Activated naive CD8-positive, alpha-beta T cell treated with anti-CD3 and anti-CD28 coated beads, Interleukin-2, amount 10 ng/mL, durations not matched to agents 7 days and 5 days (primary cell): ENCODE measurements around the gene SNX14. TPM values are rescaled to one million over a fixed set of nuclear protein-coding genes. Genes with fewer than 3 reads are reported as not detected.
A peak's percentile ranks its signal among the peaks of the same experiment; 100 is the strongest.
"Not testable (repeated sequence)": the region's sequence is repeated elsewhere in the genome, so short reads cannot be mapped to it uniquely, and the experiment has no call there.

Experiments
- ATAC-seq: fragments of 150-1000 bp; cut with Tn5 transposase; one replicate; pipeline ENCODE4 v1.10.0; 2021; ENCODE audit warnings: low read depth, moderate library complexity
- POLR2A ChIA-PET: fragments of 350-600 bp; sonication (Branson Sonifier 250); formaldehyde crosslinking; loops from one replicate; lab custom pipeline; 2021; ENCODE audit warnings: antibody characterized with exemption; lab: Charles Lee
- DNase-seq: peaks from one replicate; pipeline ENCODE4 v3.0.0; 2021
- H3K27ac Mint-ChIP-seq: one replicate; pipeline ENCODE4 v1.8.0; 2022; ENCODE audit warnings: mild to moderate bottlenecking, mixed read lengths
- H3K27me3 Mint-ChIP-seq: one replicate; pipeline ENCODE4 v1.8.0; 2022; ENCODE audit warnings: mild to moderate bottlenecking, moderate library complexity, mixed read lengths
- H3K36me3 Mint-ChIP-seq: one replicate; pipeline ENCODE4 v1.8.0; 2021; ENCODE audit warnings: mild to moderate bottlenecking, mixed read lengths
- H3K4me1 Mint-ChIP-seq: one replicate; pipeline ENCODE4 v1.8.0; 2021; ENCODE audit warnings: mixed read lengths
- H3K4me3 Mint-ChIP-seq: one replicate; pipeline ENCODE4 v1.8.0; 2022; ENCODE audit warnings: mild to moderate bottlenecking, moderate library complexity, mixed read lengths
- H3K9me3 Mint-ChIP-seq: one replicate; pipeline ENCODE4 v1.8.0; 2021; ENCODE audit warnings: mixed read lengths
- total RNA-seq, 2 experiments: library from RNA; stranded (reverse); gene quantifications; one replicate each; pipeline ENCODE4 v1.2.3, GENCODE V29; 2021

The SNX14 gene, protein sequence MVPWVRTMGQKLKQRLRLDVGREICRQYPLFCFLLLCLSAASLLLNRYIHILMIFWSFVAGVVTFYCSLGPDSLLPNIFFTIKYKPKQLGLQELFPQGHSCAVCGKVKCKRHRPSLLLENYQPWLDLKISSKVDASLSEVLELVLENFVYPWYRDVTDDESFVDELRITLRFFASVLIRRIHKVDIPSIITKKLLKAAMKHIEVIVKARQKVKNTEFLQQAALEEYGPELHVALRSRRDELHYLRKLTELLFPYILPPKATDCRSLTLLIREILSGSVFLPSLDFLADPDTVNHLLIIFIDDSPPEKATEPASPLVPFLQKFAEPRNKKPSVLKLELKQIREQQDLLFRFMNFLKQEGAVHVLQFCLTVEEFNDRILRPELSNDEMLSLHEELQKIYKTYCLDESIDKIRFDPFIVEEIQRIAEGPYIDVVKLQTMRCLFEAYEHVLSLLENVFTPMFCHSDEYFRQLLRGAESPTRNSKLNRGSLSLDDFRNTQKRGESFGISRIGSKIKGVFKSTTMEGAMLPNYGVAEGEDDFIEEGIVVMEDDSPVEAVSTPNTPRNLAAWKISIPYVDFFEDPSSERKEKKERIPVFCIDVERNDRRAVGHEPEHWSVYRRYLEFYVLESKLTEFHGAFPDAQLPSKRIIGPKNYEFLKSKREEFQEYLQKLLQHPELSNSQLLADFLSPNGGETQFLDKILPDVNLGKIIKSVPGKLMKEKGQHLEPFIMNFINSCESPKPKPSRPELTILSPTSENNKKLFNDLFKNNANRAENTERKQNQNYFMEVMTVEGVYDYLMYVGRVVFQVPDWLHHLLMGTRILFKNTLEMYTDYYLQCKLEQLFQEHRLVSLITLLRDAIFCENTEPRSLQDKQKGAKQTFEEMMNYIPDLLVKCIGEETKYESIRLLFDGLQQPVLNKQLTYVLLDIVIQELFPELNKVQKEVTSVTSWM
- 10 to 100 TPM; 55.6 to 67.5 TPM for total RNA-seq

DNA sequence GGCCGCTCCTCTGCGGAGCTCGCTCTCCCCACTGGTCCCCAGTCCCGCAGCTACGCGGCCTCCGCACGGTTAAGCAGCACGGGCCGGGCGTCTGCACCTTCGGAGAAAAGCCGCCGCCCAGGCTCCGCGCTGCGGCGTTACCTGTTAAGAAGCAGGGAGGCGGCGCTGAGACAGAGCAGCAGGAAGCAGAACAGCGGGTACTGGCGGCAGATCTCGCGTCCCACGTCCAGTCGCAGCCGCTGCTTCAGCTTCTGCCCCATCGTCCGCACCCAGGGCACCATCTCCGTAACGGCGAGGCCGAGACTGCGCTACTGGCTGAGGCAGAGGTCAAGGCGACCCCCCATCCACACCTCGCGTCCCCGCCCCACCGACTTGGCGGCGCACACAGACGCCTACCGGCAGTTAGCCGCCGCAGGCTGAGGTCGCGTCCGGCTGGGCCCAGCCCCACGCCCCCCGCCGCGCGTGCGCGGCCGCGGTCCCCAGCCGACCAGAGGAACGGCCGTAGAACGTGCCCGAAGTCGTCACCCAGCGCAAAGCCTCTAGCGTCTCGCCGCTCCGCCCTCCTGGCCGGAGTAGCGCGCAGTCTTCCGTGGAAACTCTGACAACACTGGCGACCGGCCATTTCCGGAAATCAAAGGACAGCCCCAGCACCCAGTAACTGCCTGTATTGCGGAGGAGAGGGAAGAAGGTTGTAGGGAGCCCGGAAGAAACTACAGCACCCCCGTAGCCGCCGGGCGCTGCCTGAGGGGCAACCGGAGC is at the start of gene SNX14:
Gene SNX14, minus strand, starts transcription at position 421 of the 759 bp plus-strand sequence. Its CDS starts 140 bp downstream, at position 281.
- Mint-ChIP-seq H3K27me3 (peaks cover 2% of the 10 kb centered on the region), H3K36me3 (peaks cover 35% of the 10 kb centered on the region), H3K4me3 (peak within 1 kb of the TSS; percentile 95), H3K27ac (peak within 1 kb of the TSS; percentile 96), H3K4me1 (peaks cover 25% of the 10 kb centered on the region), H3K9me3 (peaks cover 14% of the 10 kb centered on the region)
- ATAC-seq (peak; percentile 85), DNase-seq (peak; percentile 81)
- POLR2A ChIA-PET, result interaction anchor here (0.6 to 2.9 kb wide), 17 partner anchors 13 to 144 kb away, joined by 3 to 66 read pairs (median 4); partner anchors contain the start of genes NT5E and SYNCRIP

DNA sequence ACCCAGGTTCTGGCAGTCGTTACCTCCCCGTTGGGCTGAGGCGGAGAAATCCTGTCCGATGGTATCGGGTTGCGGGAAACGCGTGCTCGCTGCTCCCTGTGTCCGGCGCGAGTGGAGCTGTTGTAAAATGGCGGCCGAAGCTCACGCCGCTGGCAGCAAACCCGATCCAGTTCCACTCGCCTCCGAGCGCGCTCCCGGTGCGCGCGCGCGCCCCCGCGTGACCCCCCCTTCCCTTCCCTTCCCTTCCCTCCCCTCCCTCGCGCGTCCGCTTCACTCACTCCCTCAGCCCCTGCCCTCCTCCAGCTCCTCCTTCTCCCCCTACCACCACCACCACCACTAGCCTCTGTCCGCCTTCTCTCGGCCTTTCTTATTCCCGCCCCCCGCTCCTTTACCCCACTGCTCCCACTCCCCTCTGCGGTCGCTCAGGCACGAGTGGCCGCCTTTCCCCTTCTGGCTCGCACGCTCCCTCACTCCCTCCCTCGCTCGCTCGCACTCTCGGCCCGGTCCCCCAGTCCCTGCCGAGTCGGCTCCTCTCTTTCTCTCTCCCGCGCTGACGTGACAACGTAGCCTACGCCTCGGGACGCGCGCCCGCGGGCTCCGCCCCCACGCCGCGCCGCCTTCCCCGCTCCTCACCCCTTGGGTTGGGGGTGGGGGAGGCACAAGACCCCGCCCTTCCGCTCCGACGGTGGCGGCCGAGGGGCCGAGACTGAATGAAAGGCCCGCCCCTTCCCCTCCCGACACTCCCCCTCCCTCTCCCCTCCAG is 49.3 kb upstream of the SNX14 start, which contains the start of gene SYNCRIP:
Gene SYNCRIP, minus strand, starts transcription at position 113 of the 763 bp plus-strand sequence. CDS start 1,447 bp downstream, outside the sequence.
- POLR2A ChIA-PET, result interaction anchor here (0.6 to 9.7 kb wide), 12 partner anchors 11 to 241 kb away, joined by 3 to 645 read pairs (median 5); partner anchors contain the start of genes NT5E and SNX14
- Mint-ChIP-seq H3K27me3 (peaks cover 3% of the 10 kb centered on the region), H3K27ac (peak within 1 kb of the TSS; percentile 100), H3K4me1 (peaks cover 39% of the 10 kb centered on the region), H3K36me3 (peaks cover 31% of the 10 kb centered on the region), H3K9me3 (no peaks in the 10 kb centered on the region), H3K4me3 (peak within 1 kb of the TSS; percentile 97)
- DNase-seq (peak; percentile 99), ATAC-seq (peak; percentile 84)

DNA sequence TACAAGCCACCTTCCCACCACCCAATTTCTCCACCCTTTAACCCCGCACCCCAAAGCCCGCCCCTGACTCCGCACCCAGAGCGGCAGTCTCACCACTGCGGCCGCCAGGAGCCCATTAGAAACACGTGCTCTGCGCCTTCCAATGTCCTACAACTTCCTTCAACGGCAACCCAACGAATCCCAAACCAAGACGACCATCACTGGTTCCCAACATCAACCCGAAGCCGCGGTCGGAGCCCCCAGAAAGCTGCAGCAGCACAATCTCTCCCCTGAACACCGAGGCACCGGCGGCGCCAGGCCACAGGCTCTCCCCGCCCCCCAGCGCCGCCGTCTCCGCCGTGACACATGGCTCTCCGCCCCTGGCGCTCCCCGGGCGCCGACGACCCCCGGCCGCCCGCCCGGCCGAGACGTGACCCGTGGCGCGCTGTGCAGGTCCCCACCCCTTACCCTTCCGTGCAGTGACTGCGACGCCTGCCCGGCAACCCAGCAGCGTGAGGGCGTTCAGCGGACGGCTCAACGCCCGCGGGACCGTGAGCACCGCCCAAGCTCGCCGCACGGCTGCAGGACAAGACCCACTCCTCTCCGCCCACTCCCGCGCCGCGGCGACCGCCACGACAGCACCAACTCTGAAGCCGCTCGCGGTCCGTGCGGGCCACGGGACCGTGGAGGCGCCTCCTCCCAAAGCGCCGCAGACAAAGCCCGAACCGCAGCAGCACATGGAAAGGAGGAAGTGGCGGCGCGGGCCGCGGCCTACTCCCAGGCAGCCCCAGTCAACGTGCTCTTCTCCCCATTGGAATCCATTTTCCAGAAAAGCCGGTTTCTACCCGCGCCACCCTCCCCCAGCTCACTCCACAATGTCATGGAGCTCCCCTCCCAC is 48.5 kb upstream of the SNX14 start:
- Mint-ChIP-seq H3K4me3 (peak overlapping the region; percentile 97), H3K27ac (peak overlapping the region; percentile 100), H3K27me3 (no peaks in the 10 kb centered on the region), H3K9me3 (no peaks in the 10 kb centered on the region), H3K4me1 (peaks cover 46% of the 10 kb centered on the region), H3K36me3 (peaks cover 39% of the 10 kb centered on the region)
- POLR2A ChIA-PET, result interaction anchor here (0.6 to 9.7 kb wide), 11 partner anchors 10 to 240 kb away, joined by 3 to 645 read pairs (median 4); partner anchors contain the start of genes NT5E and SNX14
- DNase-seq, result peak; percentile 70
- ATAC-seq, result peak; percentile 0

DNA sequence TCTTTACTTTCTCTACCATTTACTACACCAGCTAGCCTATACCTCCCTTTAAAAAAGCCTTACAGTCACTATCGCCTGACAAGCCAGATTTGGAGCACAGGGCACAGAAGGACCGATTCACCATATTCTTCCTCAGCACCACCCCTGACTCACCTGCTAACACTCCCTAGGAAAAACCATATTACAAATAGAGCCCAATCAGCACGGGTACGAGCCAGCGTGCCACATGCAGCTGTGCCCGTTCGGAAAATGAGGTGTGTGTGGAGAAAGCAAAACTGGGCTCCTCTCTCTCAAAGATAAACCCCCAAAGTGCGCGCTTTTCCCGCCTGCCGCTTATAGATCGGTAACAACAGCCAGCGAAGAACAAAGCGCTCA is 47.9 kb upstream of the SNX14 start:
- DNase-seq (no peak), ATAC-seq (no peak)
- Mint-ChIP-seq H3K27ac (peak overlapping the region; percentile 100), H3K9me3 (no peaks in the 10 kb centered on the region), H3K4me3 (peak overlapping the region; percentile 97), H3K27me3 (no peaks in the 10 kb centered on the region), H3K36me3 (peaks cover 42% of the 10 kb centered on the region), H3K4me1 (peaks cover 50% of the 10 kb centered on the region)
- POLR2A ChIA-PET, result interaction anchor here (1.0 to 9.7 kb wide), 3 partner anchors 33 to 1782 kb away, joined by 3 to 645 read pairs (median 64); partner anchors contain the start of genes CYB5R4 and SNX14

DNA sequence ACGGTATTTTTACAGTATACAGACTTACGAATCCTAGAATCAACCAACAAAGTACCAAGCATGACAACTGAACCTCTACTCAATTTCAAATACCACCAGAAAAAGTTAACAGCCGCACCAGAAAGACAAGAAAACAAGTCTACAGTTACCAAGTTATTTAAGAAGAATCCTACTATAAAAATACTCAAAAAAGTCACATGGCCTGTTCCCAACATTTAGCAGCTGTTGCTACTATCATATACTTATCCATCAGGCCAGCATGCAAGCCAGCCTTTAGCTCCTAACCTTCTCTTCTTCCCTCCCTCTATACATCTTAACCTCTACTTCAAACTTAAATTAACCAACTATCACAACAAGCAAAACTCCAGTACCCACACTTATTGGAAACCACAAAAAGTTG is 47.2 kb upstream of the SNX14 start:
- peak overlapping the region; percentile 97 for H3K4me3 Mint-ChIP-seq
- POLR2A ChIA-PET, result interaction anchor here (1.0 to 9.7 kb wide), 3 partner anchors 34 to 1781 kb away, joined by 3 to 645 read pairs (median 64); partner anchors contain the start of genes CYB5R4 and SNX14
- no peaks in the 10 kb centered on the region for H3K9me3 Mint-ChIP-seq
- H3K36me3 Mint-ChIP-seq, result peaks cover 44% of the 10 kb centered on the region
- ATAC-seq, result no peak
- H3K4me1 Mint-ChIP-seq, result peaks cover 51% of the 10 kb centered on the region
- no peak for DNase-seq
- H3K27me3 Mint-ChIP-seq, result no peaks in the 10 kb centered on the region
- H3K27ac Mint-ChIP-seq, result peak overlapping the region; percentile 44

DNA sequence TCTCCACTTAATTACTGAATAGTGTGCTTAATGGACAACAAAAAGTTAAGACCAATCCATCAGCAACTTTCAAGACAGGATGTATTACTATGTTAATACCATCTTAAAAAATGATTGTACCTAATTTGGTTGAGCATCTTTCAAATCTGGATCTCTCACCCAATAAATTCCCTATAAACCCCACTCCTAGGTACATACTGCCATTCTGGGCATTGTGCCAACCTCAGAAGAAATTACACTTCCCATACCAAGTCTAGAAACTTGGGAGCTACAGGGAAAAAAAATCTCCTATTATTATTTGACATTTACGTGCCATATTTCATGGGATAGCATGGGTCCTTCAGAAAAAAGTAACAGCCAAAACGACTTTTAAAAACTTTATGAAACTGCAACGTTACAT is 43.9 kb upstream of the SNX14 start:
- no peak for ATAC-seq

DNA sequence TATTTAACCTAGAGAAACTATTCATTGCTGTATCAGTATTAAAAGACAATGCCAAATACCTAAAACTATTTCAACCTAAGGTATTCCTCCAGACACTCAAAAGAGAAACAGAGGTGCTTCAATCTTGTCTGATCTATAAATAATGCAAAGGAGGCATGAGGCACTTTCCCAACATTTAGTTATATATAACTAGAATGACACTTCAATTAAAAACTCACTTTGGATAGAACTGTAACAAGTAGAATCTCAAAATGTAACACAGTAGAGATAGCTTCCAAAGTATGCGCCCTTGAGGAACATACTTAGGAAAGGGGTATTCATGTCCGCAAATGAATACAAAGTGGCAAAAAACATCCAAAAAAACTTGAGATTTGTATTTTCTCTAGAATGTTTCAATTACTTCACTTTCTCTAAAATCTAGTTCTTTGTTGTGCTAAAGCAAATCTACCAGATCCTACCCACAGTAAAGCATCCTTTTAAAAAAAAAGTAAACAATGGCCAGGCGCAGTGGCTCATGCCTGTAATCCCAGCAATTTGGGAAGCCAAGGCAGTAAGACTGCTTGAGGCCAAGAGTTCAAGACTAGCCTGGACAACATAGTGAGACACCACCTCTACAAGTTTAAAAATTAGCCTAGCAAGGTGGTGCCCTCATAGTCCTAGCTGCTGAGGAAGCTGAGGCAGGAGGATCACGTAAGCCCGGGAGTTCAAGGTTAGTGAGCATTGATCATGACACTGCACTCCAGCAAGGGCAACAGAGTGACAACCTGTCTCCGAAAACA is 38.7 kb upstream of the SNX14 start:
- Mint-ChIP-seq H3K27me3 (no peaks in the 10 kb centered on the region), H3K9me3 (no peaks in the 10 kb centered on the region), H3K4me1 (peaks cover 19% of the 10 kb centered on the region), H3K27ac (no peak overlapping the region), H3K4me3 (no peak overlapping the region), H3K36me3 (peaks cover 50% of the 10 kb centered on the region)
- no peak for ATAC-seq
- POLR2A ChIA-PET, result interaction anchor here (2.1 kb wide), 1 partner anchor 10 kb away, joined by 8 read pairs; the partner anchor contains the start of gene SYNCRIP
- no peak for DNase-seq

More for the DNA sequence above, 43.9 kb upstream of the SNX14 start:
- peak overlapping the region; percentile 4 for H3K4me3 Mint-ChIP-seq
- POLR2A ChIA-PET, result interaction anchor here (9.7 kb wide), 1 partner anchor 37 kb away, joined by 645 read pairs; no protein-coding TSS in a partner anchor
- peak overlapping the region; percentile 8 for H3K27ac Mint-ChIP-seq
- no peaks in the 10 kb centered on the region for H3K9me3 Mint-ChIP-seq
- H3K36me3 Mint-ChIP-seq, result peaks cover 62% of the 10 kb centered on the region
- no peaks in the 10 kb centered on the region for H3K27me3 Mint-ChIP-seq
- no peak for DNase-seq
- peaks cover 43% of the 10 kb centered on the region for H3K4me1 Mint-ChIP-seq

DNA sequence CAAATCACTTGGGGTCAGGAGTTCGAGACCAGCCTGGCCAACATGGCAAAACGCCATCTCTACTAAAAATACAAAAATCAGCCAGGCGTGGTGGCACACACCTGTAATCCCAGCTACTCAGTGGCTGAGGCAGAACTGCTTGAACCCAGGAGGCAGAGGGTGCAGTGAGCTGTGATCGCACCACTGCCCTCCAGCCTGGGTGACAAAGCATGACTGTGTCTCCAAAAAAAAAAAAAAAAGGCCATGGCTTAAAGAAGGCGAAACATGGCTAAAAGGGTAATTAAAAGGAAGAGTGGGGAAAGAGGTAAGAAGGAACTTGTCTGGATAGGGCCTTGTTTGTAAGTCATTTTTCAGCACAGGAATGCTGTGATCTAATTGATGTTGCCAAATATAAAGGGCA is 37.5 kb upstream of the SNX14 start:
- H3K4me3 Mint-ChIP-seq, H3K9me3 Mint-ChIP-seq, DNase-seq, H3K27ac Mint-ChIP-seq, H3K27me3 Mint-ChIP-seq, ATAC-seq: not testable (repeated sequence)
- peaks cover 52% of the 10 kb centered on the region for H3K36me3 Mint-ChIP-seq
- H3K4me1 Mint-ChIP-seq, result peaks cover 14% of the 10 kb centered on the region
- POLR2A ChIA-PET, result interaction anchor here (2.1 kb wide), 1 partner anchor 12 kb away, joined by 8 read pairs; the partner anchor contains the start of gene SYNCRIP

DNA sequence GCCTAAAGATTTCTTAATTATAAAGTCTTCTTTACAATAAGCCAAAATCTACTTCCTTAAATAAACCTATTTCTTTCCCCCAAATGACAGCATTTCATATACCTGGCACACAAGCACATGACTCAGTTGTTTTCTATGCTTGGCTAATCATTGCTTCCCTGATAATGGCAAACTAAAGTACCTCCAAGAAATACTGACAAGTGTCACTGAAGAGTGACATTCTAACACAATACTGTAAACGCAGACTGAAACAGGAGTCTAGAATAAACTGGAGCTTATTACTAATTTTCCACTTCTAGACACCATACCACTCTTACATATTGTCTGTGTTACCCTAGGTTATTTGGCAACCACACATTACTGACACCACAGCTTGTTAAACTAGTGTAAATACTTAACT is 34.7 kb upstream of the SNX14 start:
- Mint-ChIP-seq H3K27me3 (no peaks in the 10 kb centered on the region), H3K4me3 (no peak overlapping the region), H3K4me1 (peaks cover 24% of the 10 kb centered on the region), H3K9me3 (no peaks in the 10 kb centered on the region), H3K36me3 (peaks cover 51% of the 10 kb centered on the region), H3K27ac (no peak overlapping the region)
- POLR2A ChIA-PET, result no interaction called here
- no peak for ATAC-seq
- no peak for DNase-seq

DNA sequence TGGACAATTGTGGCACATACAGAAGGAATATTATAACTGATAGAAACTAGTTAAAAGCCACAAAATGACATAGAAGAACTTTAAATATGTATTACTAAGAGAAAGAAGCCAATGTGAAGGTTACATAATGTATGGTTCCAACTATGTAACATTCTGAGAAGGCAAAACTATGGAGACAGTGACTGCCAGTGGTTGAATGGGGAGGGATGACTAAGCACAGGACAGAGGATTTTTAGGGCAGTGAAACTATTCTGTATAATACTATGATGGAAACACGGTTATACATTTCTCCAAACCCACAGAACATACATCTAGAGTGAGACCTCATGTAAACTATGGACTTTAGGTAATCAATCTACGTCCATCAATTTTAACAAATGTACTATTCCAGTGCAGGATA is 26.6 kb upstream of the SNX14 start:
- Mint-ChIP-seq H3K4me1 (peaks cover 20% of the 10 kb centered on the region), H3K27ac (peak overlapping the region; percentile 32), H3K4me3 (no peak overlapping the region), H3K36me3 (peaks cover 49% of the 10 kb centered on the region), H3K27me3 (no peaks in the 10 kb centered on the region), H3K9me3 (no peaks in the 10 kb centered on the region)
- DNase-seq (no peak), ATAC-seq (no peak)
- POLR2A ChIA-PET, result interaction anchor here (1.2 kb wide), 1 partner anchor 27 kb away, joined by 3 read pairs; the partner anchor contains the start of gene SNX14
